Measurements from ENCODE around the gene TMEM51. TPM values are rescaled to one million over a fixed set of nuclear protein-coding genes. Genes with fewer than 3 reads are reported as not detected.
A peak's percentile ranks its signal among the peaks of the same experiment; 100 is the strongest.

The TMEM51 gene
- total and polyA plus RNA-seq, 8 donors: 18.2 to 42.1 (median 25.6) TPM

- peak; percentile 70 to 91 (median 84) for DNase-seq
- FAIRE-seq: no peak
- peak; percentile 56 to 72 (median 68) for TF ChIP-seq CTCF (IDR thresholded peaks at IDR 0.05)
- peak; percentile 33 to 60 (median 45) for ATAC-seq
- no peaks in the 10 kb centered on the region for H3K27me3 ChIP-seq
- H3K4me3 ChIP-seq: peak overlapping the region; percentile 72 to 97 (median 88)
- peak overlapping the region; percentile 95 to 100 (median 99) for H3K27ac ChIP-seq
- 1% methylated on average over 60 to 74 of the region's 74 CpGs for WGBS, 2 donors
- no peaks in the 10 kb centered on the region for H3K36me3 ChIP-seq
- peaks cover 26 to 56% (median 30%) of the 10 kb centered on the region in 3 donors for H3K4me1 ChIP-seq
- intact Hi-C loops (cut with DNase I): loop anchor here in 1 of 3 donors (5.0 to 10.0 kb wide), 2 partner anchors 48 to 121 kb away; no protein-coding TSS in a partner anchor
- H3K9me3 ChIP-seq: no peaks in the 10 kb centered on the region
Measured at GRCh38 chr1:15153842-15154479, 414 bp downstream of the TMEM51 start.

GRCh38 chr1:15154480-15155036 is 1.0 kb downstream of the TMEM51 start:
- H3K9me3 ChIP-seq: no peaks in the 10 kb centered on the region
- TF ChIP-seq CTCF (IDR thresholded peaks at IDR 0.05): no peak
- H3K4me1 ChIP-seq: peaks cover 31 to 57% (median 36%) of the 10 kb centered on the region in 3 donors
- ATAC-seq: peak; percentile 4 to 28 (median 12)
- no peak for FAIRE-seq
- WGBS, 2 donors: 1 to 2% methylated on average over 34 to 37 of the region's 37 CpGs
- DNase-seq: peak; percentile 69 to 89 (median 78)
- H3K27ac ChIP-seq: peak overlapping the region; percentile 95 to 100 (median 99)
- no peaks in the 10 kb centered on the region for H3K27me3 ChIP-seq
- intact Hi-C loops (cut with DNase I): loop anchor here in 1 of 3 donors (5.0 to 10.0 kb wide), 2 partner anchors 48 to 120 kb away; no protein-coding TSS in a partner anchor
- no peaks in the 10 kb centered on the region for H3K36me3 ChIP-seq
- H3K4me3 ChIP-seq: peak overlapping the region; percentile 72 to 97 (median 88)

- DNase-seq (no peak), FAIRE-seq (no peak), ATAC-seq (no peak)
- intact Hi-C loops (cut with DNase I): loop anchor here in 1 of 3 donors (10.0 kb wide), 1 partner anchor 120 kb away; no protein-coding TSS in a partner anchor
- WGBS, 2 donors: 38 to 39% methylated on average over 5 of the region's 5 CpGs
- no peak for TF ChIP-seq CTCF (IDR thresholded peaks at IDR 0.05)
- peak overlapping the region; percentile 72 to 97 (median 88) for H3K4me3 ChIP-seq
- no peaks in the 10 kb centered on the region for H3K9me3 ChIP-seq
- no peaks in the 10 kb centered on the region for H3K27me3 ChIP-seq
- no peaks in the 10 kb centered on the region for H3K36me3 ChIP-seq
- H3K4me1 ChIP-seq: peaks cover 29 to 58% (median 40%) of the 10 kb centered on the region in 3 donors
- H3K27ac ChIP-seq: peak overlapping the region; percentile 55 to 100 (median 97)
Measured at GRCh38 chr1:15155191-15155590, 1.6 kb downstream of the TMEM51 start.

- peak; percentile 58 to 74 (median 64) for DNase-seq
- no peak for TF ChIP-seq CTCF (IDR thresholded peaks at IDR 0.05)
- Histone ChIP-seq H3K27ac (peak overlapping the region; percentile 55 to 100 (median 97)), H3K4me3 (peak overlapping the region in 2 of 4 donors; percentile 92 to 97), H3K27me3 (no peaks in the 10 kb centered on the region), H3K9me3 (no peaks in the 10 kb centered on the region), H3K4me1 (peaks cover 29 to 57% (median 44%) of the 10 kb centered on the region in 3 donors), H3K36me3 (no peaks in the 10 kb centered on the region)
- FAIRE-seq: no peak
- WGBS, 2 donors: 29 to 35% methylated on average over 11 of the region's 11 CpGs
- intact Hi-C loops (cut with DNase I): loop anchor here in 1 of 3 donors (10.0 kb wide), 1 partner anchor 119 kb away; no protein-coding TSS in a partner anchor
- no peak for ATAC-seq
Measured at GRCh38 chr1:15155888-15156741, 2.6 kb downstream of the TMEM51 start.
